AML-193 (cell line): ENCODE measurements around the gene CH25H.
"Not testable (repeated sequence)": the region's sequence is repeated elsewhere in the genome, so short reads cannot be mapped to it uniquely, and the experiment has no call there.

ENCODE experiments used
- DNase-seq, 2 experiments: peaks; one replicate each; lab custom pipeline; 2025; lab: John Stamatoyannopoulos, UW

CH25H gene

DNA sequence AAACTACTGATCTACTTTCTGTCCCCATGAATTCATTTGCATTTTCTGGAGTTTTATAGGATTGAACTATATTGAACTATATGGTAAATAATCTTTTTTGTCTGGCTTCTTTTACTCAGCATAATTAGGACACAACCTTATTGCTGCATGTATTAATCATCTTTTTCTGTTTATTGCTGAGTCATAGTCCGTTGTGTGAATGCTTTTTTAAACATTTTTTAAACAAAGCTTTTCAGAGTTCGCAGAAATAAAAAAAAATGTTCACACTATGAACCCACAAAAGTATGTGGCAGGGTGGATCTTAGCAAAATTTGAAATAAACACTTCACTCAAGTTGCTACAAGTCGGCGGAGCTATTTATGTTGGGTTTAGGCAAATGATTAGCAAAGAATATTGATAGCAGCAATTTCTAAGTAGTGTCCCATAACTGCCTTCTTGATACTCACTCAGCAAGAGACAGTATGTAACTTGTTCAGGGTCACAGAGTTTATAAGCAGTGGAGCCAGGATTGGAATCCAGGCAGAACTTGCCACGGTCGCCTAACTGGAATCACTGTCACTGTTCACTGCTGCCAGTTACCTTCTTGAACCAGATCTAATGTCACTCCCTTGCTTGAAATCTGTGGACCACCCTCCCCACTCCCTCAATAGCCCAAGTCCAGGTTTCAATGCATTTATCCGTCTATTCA is 5.6 kb downstream of the CH25H start:
- no peak for DNase-seq

DNA sequence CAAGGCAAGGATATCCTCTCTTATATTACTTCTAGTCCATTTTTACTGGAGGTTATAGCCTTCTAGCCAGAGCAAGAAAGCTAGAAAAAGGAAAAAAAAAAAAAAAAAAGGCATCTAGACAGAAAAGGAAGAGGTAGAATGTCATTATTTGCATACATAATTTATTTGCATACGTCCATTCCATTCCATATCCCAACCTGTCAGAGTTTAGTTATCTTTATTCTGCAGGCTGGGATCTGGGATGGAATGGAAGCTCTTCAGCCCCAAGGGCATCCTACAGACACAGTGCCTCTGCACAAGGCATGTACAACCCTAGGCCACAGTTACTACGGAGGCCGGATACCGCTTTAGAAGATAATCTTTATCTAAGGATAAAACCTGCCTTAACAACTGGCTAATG is 9.6 kb downstream of the CH25H start:
- DNase-seq = no peak

DNA sequence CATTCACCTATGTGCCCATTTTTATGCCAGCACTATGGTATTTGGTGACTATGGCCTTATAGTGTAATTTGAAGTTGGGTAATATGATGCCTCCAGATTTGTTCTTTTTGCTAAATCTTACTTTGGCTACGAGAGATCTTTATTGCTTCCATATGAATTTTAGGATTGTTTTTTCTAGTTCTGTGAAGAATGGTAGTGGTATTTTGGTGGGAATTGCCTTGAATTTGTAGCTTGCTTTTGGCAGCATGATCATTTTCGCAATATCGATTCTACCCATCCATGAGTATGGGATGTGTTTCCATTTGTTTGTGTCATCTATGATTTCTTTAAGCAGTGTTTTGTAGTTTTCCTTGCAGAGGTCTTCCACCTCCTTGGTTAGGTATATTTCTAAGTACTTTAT is 15.8 kb downstream of the CH25H start:
- not testable (repeated sequence) for DNase-seq

DNA sequence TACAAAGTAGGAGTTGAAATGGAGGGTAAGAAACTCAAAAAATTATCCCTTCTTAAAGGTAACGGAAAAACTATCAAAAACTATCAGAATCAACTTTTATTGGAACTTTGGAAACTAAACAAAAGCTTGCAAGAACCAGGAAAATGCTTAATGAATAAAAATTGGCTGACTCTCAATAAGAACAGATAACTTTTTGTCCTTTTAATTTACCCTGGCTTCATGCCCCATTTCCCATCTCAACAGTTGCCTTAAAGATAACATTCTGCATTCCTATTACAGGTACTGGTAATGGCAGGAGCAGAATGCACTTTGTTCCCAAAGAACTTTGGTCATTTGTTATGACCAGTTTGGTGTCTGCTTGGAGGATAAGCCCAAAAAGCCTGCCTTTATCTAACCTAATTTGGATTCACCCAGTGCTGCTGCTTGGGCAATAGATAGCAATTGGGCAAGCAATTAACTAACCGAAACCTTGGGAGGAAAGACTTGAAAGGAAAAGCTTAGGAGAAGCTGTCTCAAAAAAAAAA is 17.8 kb downstream of the CH25H start:
- DNase-seq = no peak

DNA sequence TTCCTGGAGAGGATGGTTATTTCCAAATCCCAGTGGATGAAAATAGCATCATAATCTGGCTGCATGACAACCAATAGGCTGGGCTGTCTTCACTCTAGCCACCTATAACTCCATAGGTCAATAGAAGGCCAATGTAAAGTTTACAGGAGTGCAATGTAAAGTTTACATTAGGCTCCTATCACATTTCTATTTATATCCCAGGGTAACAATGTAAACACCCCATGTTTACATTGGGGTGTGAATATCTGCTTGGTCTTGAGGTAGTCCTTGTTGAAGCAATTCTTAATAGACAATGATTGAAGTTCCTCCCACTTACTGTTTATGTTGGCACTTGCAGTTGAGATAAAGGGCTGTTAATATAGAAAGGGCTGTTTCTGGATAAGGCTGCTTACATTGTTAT is 21.5 kb downstream of the CH25H start:
- DNase-seq = no peak

DNA sequence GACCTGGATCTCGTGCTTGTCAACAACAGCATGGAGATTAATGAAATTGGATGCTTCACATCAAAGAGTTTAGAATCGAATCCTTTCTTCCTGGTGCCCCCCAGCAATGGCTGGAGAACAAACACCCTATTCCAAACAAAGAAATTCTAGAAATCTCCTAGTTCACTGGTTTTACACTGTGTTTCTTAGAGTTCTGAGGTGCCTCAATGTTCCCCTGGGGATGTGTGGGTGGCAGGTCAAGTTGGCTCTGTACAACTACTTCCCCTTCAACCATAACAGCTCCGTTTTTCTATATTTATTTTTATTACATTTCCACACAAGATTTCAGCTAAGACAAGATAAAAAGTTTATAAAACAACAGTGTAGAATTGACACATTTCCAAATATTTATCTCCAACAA is 22.5 kb downstream of the CH25H start:
- DNase-seq = no peak

DNA sequence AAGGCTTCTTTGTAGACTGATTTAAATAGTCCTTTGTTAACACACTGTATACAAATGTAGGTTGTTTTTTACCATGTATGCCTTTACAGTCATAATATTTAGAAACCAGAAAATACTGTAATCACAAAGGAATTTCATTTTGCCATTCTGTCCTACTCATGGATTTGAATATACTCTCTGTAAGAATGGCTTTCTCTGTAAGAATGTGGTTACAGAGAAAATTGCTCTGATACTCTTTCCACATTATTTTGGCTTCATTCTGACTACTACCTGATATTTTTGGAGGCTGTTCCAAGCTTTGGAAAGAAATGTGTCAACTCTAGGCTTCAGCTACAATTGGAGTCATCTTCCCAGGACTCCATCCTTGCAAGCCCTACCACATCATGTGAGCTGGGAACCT is 23.5 kb downstream of the CH25H start:
- no peak for DNase-seq

DNA sequence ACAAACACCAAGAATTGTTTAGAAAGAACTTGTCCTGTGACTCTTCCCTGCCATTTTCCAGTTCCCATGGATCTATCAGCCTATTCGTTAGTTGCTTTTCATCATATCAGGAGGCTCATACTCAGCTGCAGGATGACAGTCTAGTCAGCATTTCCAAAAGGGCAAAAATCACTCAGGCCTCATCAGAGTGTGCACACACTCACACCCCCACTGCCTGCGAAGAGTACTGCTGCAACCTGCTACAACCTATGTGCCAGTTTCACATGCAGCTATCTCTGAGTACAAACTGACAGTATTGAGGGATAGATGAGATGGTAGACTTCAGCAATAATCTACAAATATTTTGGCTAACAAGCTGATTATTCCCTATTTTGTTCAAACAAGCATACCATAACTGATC is 24.2 kb downstream of the CH25H start:
- no peak for DNase-seq

DNA sequence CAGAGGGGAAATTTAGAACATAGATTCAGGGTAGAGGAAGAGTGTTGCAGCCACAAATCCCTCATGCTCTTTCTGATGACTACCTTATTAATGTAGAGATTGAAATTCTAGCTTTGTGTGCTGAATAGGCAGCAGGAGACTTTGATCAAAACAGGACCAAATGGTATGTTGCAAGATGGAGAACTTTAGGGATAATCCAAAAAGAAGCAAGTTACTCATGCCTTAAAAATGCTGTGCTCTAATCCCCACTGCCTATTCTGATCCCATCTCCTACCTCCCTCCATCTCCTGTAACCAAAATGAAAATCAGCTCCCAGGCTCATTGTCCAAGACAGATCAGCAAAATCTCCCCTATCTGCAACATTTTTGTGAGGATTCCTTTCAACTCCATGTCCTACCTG is 31.3 kb downstream of the CH25H start:
- DNase-seq = no peak

DNA sequence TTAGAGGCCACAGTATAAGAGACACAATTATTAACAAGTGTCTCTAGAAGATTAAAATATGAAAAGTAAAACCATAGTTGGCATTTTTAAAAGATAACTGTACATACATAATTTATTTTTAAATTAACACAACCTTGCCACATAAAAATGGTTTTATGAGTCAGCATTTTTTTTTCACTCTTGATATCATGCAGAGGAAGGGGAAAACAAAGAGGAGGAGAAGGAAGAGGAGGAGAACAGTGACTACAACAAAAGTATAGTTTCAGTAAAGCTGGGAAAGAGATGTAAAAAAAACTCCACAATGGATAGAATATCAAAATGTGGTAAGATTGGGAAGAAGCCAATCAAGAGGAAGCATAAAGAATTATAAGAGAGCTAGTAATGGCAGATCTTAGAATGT is 34.0 kb downstream of the CH25H start:
- DNase-seq = no peak

DNA sequence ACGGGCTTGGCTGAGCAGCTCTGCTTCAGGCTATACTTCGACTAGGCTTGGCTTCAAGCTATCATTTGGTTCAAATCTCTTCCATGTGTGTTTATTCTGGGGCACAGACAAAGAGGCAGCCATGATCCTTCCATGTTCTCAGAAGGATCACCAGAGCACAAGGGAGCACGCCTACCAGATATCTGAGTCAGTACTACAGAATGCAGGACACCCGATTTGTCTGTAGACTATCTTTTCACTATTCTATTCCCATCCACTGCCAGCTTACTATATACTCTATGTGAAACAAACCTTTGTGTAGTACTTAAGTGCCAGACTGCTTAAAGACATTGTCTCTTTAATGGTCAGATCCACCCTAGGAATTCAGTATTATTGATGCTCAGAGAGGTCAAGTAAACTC is 35.1 kb downstream of the CH25H start:
- DNase-seq = no peak

DNA sequence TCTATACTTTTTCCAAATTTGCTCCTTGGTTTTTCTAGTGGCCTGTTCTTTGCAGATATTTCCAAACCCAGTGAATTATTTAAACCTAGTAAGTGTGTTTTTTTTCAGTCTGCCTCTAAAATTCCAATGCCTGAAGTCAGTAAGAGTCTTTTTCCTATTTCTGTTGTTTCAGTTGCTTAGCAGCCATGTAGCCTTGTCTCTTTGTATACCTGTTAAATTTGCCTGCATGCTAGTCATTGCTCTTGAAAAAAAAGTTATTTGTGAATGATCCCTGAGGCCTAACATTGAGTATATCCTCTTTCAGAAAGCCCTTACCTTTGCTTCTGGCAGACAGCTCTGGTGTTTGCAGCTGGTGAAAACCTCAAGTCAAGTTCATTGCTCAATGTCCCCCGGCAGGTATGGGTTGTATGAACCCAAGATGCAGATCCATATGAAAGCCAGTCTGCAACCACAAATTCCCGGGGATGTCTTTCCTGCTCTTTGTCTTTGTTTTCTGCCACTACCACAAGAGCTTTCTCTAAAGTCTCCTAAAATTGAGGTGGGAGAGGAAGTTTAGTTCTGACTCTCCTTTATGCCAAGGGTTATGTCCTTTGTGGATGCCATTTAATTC is 35.7 kb downstream of the CH25H start:
- no peak for DNase-seq

DNA sequence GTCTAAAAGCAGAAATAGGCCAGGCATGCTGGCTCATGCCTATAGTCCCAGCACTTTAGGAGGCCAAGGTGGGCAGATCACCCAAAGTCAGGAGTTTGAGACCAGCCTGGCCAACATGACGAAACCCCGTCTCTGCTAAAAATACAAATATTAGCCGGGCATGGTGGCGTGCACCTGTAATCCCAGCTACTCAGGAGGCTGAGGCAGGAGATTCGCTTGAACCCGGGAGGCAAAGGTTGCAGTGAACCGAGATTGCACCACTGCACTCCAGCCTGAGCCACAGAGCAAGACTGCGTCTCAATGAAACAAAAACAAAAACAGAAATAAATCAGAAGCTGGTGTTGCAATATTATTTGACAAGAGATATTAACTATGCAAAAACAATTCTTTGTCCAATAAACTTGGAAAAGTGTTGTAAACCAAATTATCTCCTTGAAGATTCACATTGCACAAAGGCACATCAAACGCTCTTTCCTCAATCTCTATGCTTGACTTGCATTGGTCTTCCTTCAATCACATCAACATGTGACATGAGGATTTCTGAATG is 38.7 kb downstream of the CH25H start:
- not testable (repeated sequence) for DNase-seq

DNA sequence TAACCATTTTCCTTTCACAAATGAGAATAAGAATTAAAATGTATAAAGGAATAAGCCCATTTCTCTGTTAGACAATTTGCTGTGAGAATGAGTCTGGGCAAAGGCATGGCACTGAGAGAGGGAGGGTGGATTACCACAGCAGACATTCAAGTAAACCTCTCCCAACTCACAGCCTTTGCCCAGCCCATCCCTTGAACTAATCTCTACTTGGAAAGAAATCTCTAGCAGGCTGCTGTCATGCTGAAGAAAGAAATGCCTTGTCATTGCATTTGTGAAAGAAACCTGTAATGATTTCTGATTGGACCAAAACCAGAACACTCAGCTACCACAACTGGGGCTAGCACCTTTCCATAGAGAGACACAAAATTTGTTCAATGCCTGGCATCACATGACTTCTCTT is 39.2 kb downstream of the CH25H start:
- no peak for DNase-seq

DNA sequence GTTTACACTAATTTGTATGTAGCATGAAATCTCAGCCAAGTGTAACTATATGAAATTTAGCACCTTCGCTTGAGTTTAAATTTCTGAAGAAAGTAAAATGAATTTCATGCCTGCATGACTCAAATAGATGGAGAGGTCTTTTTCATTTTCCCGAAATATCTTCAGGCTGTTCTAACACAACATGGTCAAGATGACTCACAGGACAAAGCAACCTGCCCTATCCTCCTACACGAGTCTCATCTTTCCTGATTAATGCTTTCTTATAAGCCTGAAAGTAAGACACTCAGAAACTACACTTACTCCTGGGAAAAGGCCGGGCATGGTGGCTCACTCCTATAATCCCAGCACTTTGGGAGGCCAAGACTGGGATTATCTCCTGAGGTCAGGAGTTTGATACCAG is 41.2 kb downstream of the CH25H start:
- no peak for DNase-seq

DNA sequence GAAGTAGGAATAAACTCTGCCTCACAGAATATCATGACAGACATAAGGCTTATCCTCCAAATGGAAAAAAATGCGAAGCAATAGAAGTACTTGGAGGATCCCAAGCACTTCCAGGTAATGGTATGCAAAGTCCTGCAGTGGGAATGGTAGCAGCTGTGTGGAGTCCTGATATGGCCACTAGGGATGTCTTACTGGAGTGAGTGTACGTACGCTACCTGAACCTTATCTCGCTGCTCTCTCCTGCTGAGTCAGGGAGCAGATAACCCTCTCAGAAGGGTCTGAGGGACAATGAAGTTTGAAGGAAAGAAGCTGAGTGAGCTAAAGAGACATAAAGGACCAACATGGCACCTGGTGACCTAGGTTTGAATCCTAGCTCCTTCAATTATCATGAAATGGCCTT is 42.2 kb downstream of the CH25H start:
- DNase-seq = no peak

DNA sequence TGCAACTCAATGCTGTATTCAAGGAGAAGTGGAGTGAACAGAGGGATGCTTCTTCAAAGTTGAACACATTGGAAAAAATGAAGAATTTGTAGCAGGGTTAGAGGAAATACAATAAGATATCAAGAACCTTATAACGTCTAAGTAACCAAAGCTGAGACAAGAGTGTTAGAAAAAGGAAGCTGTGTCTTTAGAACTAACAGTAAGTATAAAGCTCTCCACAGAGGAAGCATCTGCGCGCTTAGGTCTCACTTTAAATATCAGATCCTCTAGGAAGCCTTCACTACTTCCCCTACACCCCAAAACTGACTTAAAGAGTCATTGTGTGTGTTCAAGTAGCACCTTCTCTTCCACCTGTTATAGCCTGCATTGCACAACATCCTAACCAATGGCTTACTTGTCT is 43.0 kb downstream of the CH25H start:
- peak; percentile 33 to 37 for DNase-seq

DNA sequence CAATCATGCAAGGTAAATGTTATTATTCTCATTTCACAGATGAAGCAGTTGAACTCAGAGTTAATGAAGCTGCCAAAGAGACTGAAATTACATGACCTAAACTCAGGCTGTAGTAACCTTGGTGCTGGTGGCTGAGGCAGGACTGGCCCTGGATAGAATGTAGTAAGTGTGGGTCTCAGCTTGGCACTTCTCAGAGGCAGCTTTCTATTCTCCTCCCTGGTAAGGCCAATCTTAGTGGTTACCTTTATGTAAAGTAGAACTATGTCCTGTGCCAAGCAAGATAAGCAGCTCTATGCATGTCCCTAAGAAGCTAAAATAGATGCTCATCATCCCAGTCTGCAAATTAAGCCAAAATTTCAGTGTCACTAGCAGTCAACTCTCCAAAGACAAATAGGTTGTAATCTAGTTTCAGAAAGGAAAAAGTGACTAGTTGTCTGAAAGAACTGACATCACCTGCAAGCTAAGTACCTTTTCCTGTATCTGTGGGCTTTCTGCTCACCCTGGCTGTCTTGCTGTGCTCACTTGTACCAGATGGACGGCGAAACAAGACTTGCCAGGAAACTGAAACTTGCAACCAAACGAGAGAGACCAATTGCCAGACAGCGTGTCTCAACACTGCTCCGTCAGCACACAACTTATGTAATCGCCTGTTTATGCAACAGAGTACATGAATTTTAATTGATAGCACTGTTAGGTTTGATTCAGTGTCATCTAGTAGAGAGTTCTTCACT is 43.7 kb downstream of the CH25H start:
- peak; percentile 65 to 66 for DNase-seq

DNA sequence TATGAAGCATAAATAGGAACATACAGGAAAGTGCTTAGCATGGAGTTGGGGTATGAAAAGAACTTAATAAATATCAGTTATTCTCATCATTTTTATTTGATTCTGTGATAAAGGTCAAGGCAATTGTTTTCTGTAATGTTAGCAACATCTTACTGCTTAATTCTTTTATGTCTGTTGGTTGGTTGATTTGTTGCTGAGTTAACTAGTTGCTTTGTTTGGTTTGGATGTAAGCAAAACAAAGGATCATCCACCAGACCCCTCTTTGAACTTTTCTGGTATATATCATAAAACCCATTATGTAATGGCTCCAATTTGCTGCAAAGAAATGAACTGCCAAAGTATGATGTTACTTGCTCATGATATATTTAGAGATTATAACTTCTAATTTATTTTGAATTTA is 44.5 kb downstream of the CH25H start:
- DNase-seq = no peak

DNA sequence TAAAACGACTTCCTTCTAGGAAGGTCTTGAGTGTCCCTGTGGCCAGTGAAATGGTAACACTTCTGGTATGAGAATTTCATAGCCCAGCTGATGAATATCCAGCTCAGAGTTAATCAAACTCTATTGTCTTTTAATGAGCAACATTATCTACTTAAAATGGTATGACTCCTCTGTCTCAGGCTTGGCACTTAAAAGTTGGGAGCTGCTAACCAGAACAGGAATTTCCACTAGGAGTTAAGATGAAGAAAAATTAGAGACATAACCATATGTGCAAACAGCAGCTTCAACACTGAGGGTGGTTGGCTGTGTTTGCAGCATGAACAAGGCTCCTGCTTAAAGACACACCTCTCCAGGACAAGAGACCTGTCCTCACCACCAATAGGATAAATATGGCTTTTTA is 46.8 kb downstream of the CH25H start:
- no peak for DNase-seq

DNA sequence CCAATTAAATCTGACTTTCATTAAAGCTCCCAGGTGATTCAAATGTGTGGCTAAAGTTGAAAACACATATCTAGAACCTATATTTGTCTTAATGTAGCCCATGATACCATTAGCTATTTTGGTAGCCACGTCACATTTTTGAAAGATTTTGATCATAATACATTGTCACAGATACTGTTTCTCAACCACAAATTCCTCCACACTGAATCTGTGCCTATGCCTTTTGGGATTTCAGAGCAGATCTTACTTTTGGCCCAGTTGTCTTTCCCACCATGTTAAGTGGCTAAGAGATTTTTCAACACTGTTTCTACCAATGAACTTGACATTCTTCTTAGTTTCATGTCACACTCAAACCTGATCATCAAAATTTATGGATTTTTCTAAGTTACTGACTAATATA is 47.4 kb downstream of the CH25H start:
- no peak for DNase-seq

DNA sequence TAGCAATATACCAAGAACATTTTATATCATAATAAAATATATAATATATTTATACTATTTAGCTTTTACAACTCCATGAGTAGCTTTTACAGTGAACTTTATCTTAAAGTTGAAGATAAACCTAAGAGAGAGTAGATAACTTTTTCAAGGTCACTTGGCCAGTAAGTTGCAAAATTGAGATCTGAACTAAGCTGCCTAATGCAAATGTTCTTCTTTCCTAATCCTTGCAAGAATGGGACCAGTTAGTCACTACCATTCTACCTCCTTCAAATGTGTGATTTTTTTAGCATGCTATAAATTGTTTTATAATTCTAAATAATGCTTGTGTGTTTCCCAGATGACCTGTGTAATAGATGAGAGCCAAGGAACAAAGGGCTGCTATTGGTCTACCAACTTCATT is 47.8 kb downstream of the CH25H start:
- DNase-seq = no peak

DNA sequence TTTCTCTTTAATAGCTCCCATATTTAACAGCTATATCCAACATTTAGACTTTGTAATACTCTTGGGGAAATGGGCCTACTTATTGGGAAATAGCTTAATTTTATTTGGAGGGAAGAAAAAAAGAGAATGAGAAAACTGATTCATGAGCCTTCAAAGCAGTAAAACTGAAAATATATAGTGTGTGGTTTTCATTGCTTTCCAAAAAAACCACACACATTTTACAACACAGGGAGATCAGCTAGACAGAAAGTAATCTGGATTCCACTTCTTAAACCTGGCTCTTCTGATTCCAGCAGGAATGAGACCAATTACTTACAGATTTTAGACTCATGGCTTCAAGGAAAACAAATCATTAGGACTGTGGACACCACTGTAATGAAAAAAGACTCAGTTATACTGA is 48.7 kb downstream of the CH25H start:
- no peak for DNase-seq
